Spleen (tissue), 11 donors: ENCODE results near the gene CARS1. TPM values are rescaled to one million over a fixed set of nuclear protein-coding genes. Genes with fewer than 3 reads are reported as not detected.

ENCODE experiments used
- DNase-seq: peaks from one replicate; pipeline ENCODE4 v3.0.0-alpha.2; 2020
- H3K27ac ChIP-seq, 8 donors: fragments of 200-600 bp; sonication (generic) in 7 of 8; 1 replicate in 4 of 8; 2 replicates in 4 of 8; pipeline versions ENCODE4 v1.5.0 to v1.8.0; 2016 to 2021; ENCODE audit warnings: inconsistent platforms in 4 of 8, mild to moderate bottlenecking in 4 of 8, moderate library complexity in 1 of 8
- H3K27me3 ChIP-seq, 7 donors: fragments of 200-600 bp; sonication (generic) in 6 of 7; replicated peaks in 1 of 7; 1 replicate in 4 of 7; 2 replicates in 3 of 7; pipeline versions ENCODE4 v1.5.0 to v1.8.0; 2016 to 2021; ENCODE audit warnings: inconsistent platforms in 3 of 7, mild to moderate bottlenecking in 1 of 7
- H3K36me3 ChIP-seq, 6 donors: fragments of 200-600 bp; sonication (generic) in 5 of 6; 1 replicate in 4 of 6; 2 replicates in 2 of 6; pipeline versions ENCODE4 v1.5.0 to v1.8.0; 2016 to 2021; ENCODE audit warnings: inconsistent platforms in 2 of 6
- H3K4me1 ChIP-seq, 6 donors: fragments of 200-600 bp; sonication (generic) in 5 of 6; 1 replicate in 3 of 6; 2 replicates in 3 of 6; pipeline versions ENCODE4 v1.5.0 to v1.8.0; 2016 to 2021; ENCODE audit warnings: inconsistent platforms in 3 of 6
- H3K4me3 ChIP-seq, 8 donors: fragments of 200-600 bp; sonication (generic) in 7 of 8; 1 replicate in 4 of 8; 2 replicates in 4 of 8; pipeline versions ENCODE4 v1.5.0 to v1.8.0; 2016 to 2021; ENCODE audit warnings: inconsistent platforms in 4 of 8, mild to moderate bottlenecking in 4 of 8, moderate library complexity in 2 of 8
- H3K9me3 ChIP-seq, 8 donors: fragments of 200-600 bp; sonication (generic) in 7 of 8; 1 replicate in 4 of 8; 2 replicates in 4 of 8; pipeline versions ENCODE4 v1.5.0 to v1.8.0; 2016 to 2021; ENCODE audit warnings: inconsistent platforms in 4 of 8
- POLR2A ChIP-seq, 3 donors: fragments of 450-650 bp; IDR thresholded peaks; one replicate each; pipeline ENCODE4 v1.5.1; 2017; ENCODE audit warnings: antibody characterized with exemption in 3 of 3, mild to moderate bottlenecking in 1 of 3
- POLR2AphosphoS5 ChIP-seq, 3 donors: sonication (generic); formaldehyde crosslinking; IDR thresholded peaks; one replicate each; pipeline ENCODE4 v1.5.1; 2017; ENCODE audit warnings: antibody characterized with exemption in 3 of 3
- WGBS, 5 donors: extraction: QIAGEN DNeasy Blood & Tissue Kit in 3 of 5; methylation state at CpG; one replicate each; pipeline versions ENCODE4 v1.1.5 to v1.1.7; 2013 to 2018; 5-methylcytosine and 5-hydroxymethylcytosine counted together
- intact Hi-C: fragments of 100-400 bp; cut with DNase I; formaldehyde crosslinking; loops from one replicate; pipeline ENCODE4 v1.15.0; 2023; ENCODE audit warnings: low total_unique reads
- polyA plus RNA-seq, 3 donors: library from polyadenylated mRNA; stranded (reverse); fragments of 200-250 nt; gene quantifications; one replicate each; pipeline ENCODE4 v1.2.1, GENCODE V29; 2013
- total RNA-seq, 7 donors: library from RNA; depleted of rRNA in 3 of 7; stranded (reverse); fragments of >200 nt in 3 of 7; fragmentation: NEBNext Ultra II Directional in 4 of 7; extraction: Animal tissue kit (Norgen Biotek cat#: 25700) in 4 of 7; gene quantifications; one replicate each; pipeline versions ENCODE4 v1.1.0 to v1.2.1, GENCODE V29; 2016 to 2021
- TF ChIP-seq, protein P1 (sequence below), 11 experiments: fragments of 200-600 bp in 7 of 11; fragments of 450-650 bp in 4 of 11; sonication (generic) in 4 of 11; IDR thresholded peaks in 8 of 11; conservative IDR thresholded peaks in 3 of 11; 1 replicate in 7 of 11; 2 replicates in 4 of 11; pipeline versions ENCODE4 v1.4.0 to v1.8.0; 2016 to 2021; ENCODE audit warnings: antibody characterized with exemption in 11 of 11, inconsistent platforms in 4 of 11, mild to moderate bottlenecking in 1 of 11
- donor health status: healthy with polysubstance abuse.
- donor health status: DM: no; HTN: no; CAD: no; lungs with moderate emphysema.
- donor health status: DM: no; HTN: no; CAD: no.
- donor health status: Bipolar disorder and iron deficiency.
- donor health status: healthy.
- donor health status: DM: no; HTN: no; CAD: no.
- donor health status: DM: yes; HTN: yes; CAD: no.

The CARS1 gene
- total and polyA plus RNA-seq, 10 donors: 18.6 to 64.9 (median 37.5) TPM

DNA sequence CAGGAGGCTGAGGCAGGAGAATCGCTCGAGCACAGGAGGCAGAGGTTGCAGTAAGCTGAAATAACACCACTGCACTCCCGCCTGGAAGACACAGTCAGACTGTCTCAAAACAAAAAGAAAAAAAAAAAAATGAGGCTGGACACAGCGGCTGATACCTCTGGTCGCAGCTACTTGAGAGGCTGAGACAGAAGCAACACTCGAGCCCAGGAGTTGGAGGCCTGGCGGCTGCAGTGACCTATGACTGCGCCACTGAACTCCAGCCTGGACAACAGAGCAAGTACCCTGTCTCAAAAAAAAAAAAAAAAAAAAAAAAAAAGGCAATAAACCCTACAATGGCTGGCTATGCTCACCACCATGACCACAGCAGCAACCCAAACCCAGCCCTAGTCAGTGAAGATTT, 76.1 kb downstream of the CARS1 start:
- intact Hi-C loops: no loop called here
- H3K27me3 ChIP-seq: no peaks in the 10 kb centered on the region
- H3K36me3 ChIP-seq: peaks cover 2 to 55% (median 35%) of the 10 kb centered on the region in 6 donors
- H3K4me1 ChIP-seq: peaks cover 12 to 86% (median 48%) of the 10 kb centered on the region in 6 donors
- no peak overlapping the region for H3K27ac ChIP-seq
- TF ChIP-seq POLR2AphosphoS5 (IDR thresholded peaks at IDR 0.05) (no peak), POLR2A (IDR thresholded peaks at IDR 0.05) (no peak)
- TF ChIP-seq, protein P1, sequence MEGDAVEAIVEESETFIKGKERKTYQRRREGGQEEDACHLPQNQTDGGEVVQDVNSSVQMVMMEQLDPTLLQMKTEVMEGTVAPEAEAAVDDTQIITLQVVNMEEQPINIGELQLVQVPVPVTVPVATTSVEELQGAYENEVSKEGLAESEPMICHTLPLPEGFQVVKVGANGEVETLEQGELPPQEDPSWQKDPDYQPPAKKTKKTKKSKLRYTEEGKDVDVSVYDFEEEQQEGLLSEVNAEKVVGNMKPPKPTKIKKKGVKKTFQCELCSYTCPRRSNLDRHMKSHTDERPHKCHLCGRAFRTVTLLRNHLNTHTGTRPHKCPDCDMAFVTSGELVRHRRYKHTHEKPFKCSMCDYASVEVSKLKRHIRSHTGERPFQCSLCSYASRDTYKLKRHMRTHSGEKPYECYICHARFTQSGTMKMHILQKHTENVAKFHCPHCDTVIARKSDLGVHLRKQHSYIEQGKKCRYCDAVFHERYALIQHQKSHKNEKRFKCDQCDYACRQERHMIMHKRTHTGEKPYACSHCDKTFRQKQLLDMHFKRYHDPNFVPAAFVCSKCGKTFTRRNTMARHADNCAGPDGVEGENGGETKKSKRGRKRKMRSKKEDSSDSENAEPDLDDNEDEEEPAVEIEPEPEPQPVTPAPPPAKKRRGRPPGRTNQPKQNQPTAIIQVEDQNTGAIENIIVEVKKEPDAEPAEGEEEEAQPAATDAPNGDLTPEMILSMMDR (IDR thresholded peaks at IDR 0.05 in 8 of 11, conservative IDR thresholded peaks at IDR 0.05 in 3 of 11): no peak
- no peak for DNase-seq
- H3K9me3 ChIP-seq: no peaks in the 10 kb centered on the region
- 84 to 94% (median 90%) methylated on average over 8 of the region's 8 CpGs for WGBS, 5 donors
- H3K4me3 ChIP-seq: no peak overlapping the region

- TF ChIP-seq, protein P1 (IDR thresholded peaks at IDR 0.05 in 8 of 11, conservative IDR thresholded peaks at IDR 0.05 in 3 of 11): no peak
- no peak for TF ChIP-seq POLR2AphosphoS5 (IDR thresholded peaks at IDR 0.05)
- H3K4me3 ChIP-seq: no peak overlapping the region
- H3K9me3 ChIP-seq: no peaks in the 10 kb centered on the region
- H3K27me3 ChIP-seq: no peaks in the 10 kb centered on the region
- H3K4me1 ChIP-seq: peaks cover 11 to 83% (median 40%) of the 10 kb centered on the region in 6 donors
- no peak for DNase-seq
- H3K27ac ChIP-seq: no peak overlapping the region
- H3K36me3 ChIP-seq: peaks cover 2 to 63% (median 43%) of the 10 kb centered on the region in 6 donors
- 71 to 81% (median 79%) methylated on average over 6 of the region's 6 CpGs for WGBS, 5 donors
- intact Hi-C loops: no loop called here
Observed at GRCh38 chr11:2980168-2980840, 76.9 kb downstream of the CARS1 start.

DNA sequence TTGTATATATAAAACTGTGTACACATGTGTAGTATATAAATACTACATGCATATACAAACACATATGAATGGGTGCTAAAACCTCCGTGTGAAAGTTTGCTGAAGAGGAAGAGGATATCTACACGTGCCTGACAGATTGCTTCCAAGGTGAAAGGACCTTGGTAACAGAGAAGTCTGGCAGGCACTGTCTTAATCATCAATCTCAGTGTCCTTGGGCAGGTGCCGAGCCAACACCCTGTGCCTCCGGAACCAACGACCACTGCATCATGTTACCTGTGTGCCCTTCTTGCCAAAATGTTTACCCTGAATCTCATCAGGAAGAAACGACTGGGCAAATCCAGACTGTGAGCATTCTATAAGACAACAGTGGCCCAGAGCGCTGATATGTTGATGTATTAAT, 80.1 kb downstream of the CARS1 start:
- TF ChIP-seq, protein P1 (IDR thresholded peaks at IDR 0.05 in 8 of 11, conservative IDR thresholded peaks at IDR 0.05 in 3 of 11): no peak
- TF ChIP-seq POLR2AphosphoS5 (IDR thresholded peaks at IDR 0.05) (no peak), POLR2A (IDR thresholded peaks at IDR 0.05) (no peak)
- H3K4me1 ChIP-seq: peaks cover 0 to 51% (median 12%) of the 10 kb centered on the region in 6 donors
- no peaks in the 10 kb centered on the region for H3K27me3 ChIP-seq
- 71 to 86% (median 76%) methylated on average over 7 of the region's 7 CpGs for WGBS, 5 donors
- no peak overlapping the region for H3K27ac ChIP-seq
- H3K4me3 ChIP-seq: no peak overlapping the region
- H3K9me3 ChIP-seq: no peaks in the 10 kb centered on the region
- peaks cover 2 to 83% (median 74%) of the 10 kb centered on the region in 6 donors for H3K36me3 ChIP-seq
- no peak for DNase-seq
- intact Hi-C loops: loop anchor here (10.0 kb wide), 2 partner anchors 48 to 98 kb away; no protein-coding TSS in a partner anchor

DNA sequence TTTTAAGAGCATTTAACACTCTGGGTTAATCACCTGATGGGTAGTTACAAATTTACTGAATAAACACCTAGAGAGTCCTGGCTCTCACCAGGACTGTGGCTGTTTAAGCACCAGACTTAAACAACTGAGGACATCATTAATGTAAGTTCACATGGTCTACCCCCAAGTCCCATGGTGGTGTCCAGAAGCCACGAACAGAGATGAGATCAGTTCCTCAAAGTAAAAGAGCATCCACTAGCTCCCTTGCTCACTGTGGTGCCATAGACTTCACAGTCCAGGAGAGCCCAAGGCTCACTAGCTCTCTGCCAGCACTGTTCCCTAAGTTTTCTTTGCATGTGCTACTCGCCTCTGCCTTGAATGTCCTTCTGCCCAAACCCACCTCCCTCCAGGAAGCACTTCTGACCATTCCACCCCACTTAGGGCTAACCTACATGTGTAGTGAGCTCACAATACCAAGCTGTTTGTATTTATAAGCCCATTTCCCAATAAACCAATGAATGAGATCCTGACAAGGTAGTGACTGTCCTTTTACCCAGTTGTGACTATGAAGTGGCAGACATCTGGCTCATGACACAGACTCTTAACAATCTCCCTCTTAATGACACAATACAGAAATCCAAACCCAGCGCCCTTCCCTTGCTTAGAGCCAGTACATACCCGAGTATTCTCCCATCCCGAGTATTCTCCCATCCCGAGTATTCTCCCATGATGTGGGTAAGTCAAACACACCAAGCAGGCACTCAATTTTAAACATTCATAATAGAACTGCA, 80.7 kb downstream of the CARS1 start:
- Histone ChIP-seq H3K36me3 (peaks cover 2 to 89% (median 80%) of the 10 kb centered on the region in 6 donors), H3K27me3 (no peaks in the 10 kb centered on the region), H3K4me3 (no peak overlapping the region), H3K9me3 (no peaks in the 10 kb centered on the region), H3K4me1 (peaks cover 0 to 45% (median 7%) of the 10 kb centered on the region in 6 donors), H3K27ac (no peak overlapping the region)
- WGBS, 5 donors: 85 to 91% (median 86%) methylated on average over 6 of the region's 6 CpGs
- TF ChIP-seq POLR2A (IDR thresholded peaks at IDR 0.05) (no peak), POLR2AphosphoS5 (IDR thresholded peaks at IDR 0.05) (no peak)
- TF ChIP-seq, protein P1 (IDR thresholded peaks at IDR 0.05 in 8 of 11, conservative IDR thresholded peaks at IDR 0.05 in 3 of 11): no peak
- DNase-seq: no peak
- intact Hi-C loops: loop anchor here (10.0 kb wide), 2 partner anchors 48 to 98 kb away; no protein-coding TSS in a partner anchor
